Neural progenitor cell (in vitro differentiated cells): ENCODE results near the gene F11R. TPM values are rescaled to one million over a fixed set of nuclear protein-coding genes. Genes with fewer than 3 reads are reported as not detected.

Source experiments
- DNase-seq: peaks from one replicate; pipeline ENCODE4 v3.0.0-alpha.2; 2016; ENCODE audit warnings: low spot score
- H2AFZ ChIP-seq: fragments of 200-600 bp; sonication (generic); replicated peaks from 2 replicates; pipeline ENCODE4 v1.6.1; 2016; ENCODE audit warnings: antibody characterized with exemption
- H3F3A ChIP-seq: fragments of 200-600 bp; sonication (generic); 2 replicates; pipeline ENCODE4 v1.6.1; 2016; ENCODE audit warnings: antibody characterized with exemption, low read depth
- H3K27ac ChIP-seq: fragments of 200-600 bp; sonication (generic); 2 replicates; pipeline ENCODE4 v1.5.1; 2016; ENCODE audit warnings: mild to moderate bottlenecking
- H3K27me3 ChIP-seq: fragments of 200-600 bp; sonication (generic); 2 replicates; pipeline ENCODE4 v1.6.1; 2016; ENCODE audit warnings: mild to moderate bottlenecking, moderate library complexity
- H3K36me3 ChIP-seq: fragments of 200-600 bp; sonication (generic); 2 replicates; pipeline ENCODE4 v1.5.1; 2016
- H3K4me1 ChIP-seq: fragments of 200-600 bp; sonication (generic); 2 replicates; pipeline ENCODE4 v1.6.1; 2016; ENCODE audit warnings: mixed run types
- H3K4me2 ChIP-seq: fragments of 200-600 bp; sonication (generic); 2 replicates; pipeline ENCODE4 v1.6.1; 2016
- H3K4me3 ChIP-seq: fragments of 200-600 bp; sonication (generic); 2 replicates; pipeline ENCODE4 v1.5.1; 2016
- H3K79me2 ChIP-seq: fragments of 200-600 bp; sonication (generic); 2 replicates; pipeline ENCODE4 v1.6.1; 2016; ENCODE audit warnings: low read depth
- H3K9ac ChIP-seq: fragments of 200-600 bp; sonication (generic); 2 replicates; pipeline ENCODE4 v1.6.1; 2016
- H3K9me3 ChIP-seq: fragments of 200-600 bp; sonication (generic); 2 replicates; pipeline ENCODE4 v1.5.1; 2016; ENCODE audit warnings: low read depth
- H4K20me1 ChIP-seq: fragments of 200-600 bp; sonication (generic); 2 replicates; pipeline ENCODE4 v1.6.1; 2016; ENCODE audit warnings: low read depth
- H3K27ac Mint-ChIP-seq: 3 replicates; pipeline ENCODE4 v1.8.0; 2021; ENCODE audit warnings: mixed read lengths
- H3K27me3 Mint-ChIP-seq: 2 replicates; pipeline ENCODE4 v1.8.0; 2022; ENCODE audit warnings: low read depth, mild to moderate bottlenecking, inconsistent platforms, moderate library complexity, mixed read lengths; ENCODE audit not compliant: insufficient read depth
- H3K36me3 Mint-ChIP-seq: 3 replicates; pipeline ENCODE4 v1.8.0; 2021; ENCODE audit warnings: mixed read lengths
- H3K4me1 Mint-ChIP-seq: 3 replicates; pipeline ENCODE4 v1.8.0; 2021; ENCODE audit warnings: mixed read lengths
- H3K4me3 Mint-ChIP-seq: 3 replicates; pipeline ENCODE4 v1.8.0; 2021; ENCODE audit warnings: mild to moderate bottlenecking, moderate library complexity, mixed read lengths
- H3K9me3 Mint-ChIP-seq: 3 replicates; pipeline ENCODE4 v1.8.0; 2020; ENCODE audit warnings: mixed read lengths
- EZH2 ChIP-seq: fragments of 200-600 bp; sonication (generic); IDR thresholded peaks from 2 replicates; pipeline ENCODE4 v1.6.1; 2017; ENCODE audit warnings: antibody characterized with exemption, mild to moderate bottlenecking, moderate library complexity
- EZH2phosphoT487 ChIP-seq: fragments of 200-600 bp; sonication (generic); IDR thresholded peaks from 2 replicates; pipeline ENCODE4 v1.6.1; 2017; ENCODE audit warnings: antibody characterized with exemption
- total RNA-seq: library from RNA; depleted of rRNA; stranded (reverse); fragments of >200 nt; gene quantifications from 2 replicates; pipeline ENCODE4 v1.2.3, GENCODE V29; 2015; ENCODE audit warnings: low replicate concordance
- TF ChIP-seq, protein P1 (sequence below): fragments of 200-600 bp; sonication (generic); IDR thresholded peaks from 2 replicates; pipeline ENCODE4 v1.5.1; 2017; ENCODE audit warnings: antibody characterized with exemption, mild to moderate bottlenecking

The F11R gene
- total RNA-seq, 1 donor from 2014 or later, result 60.0 TPM

DNA sequence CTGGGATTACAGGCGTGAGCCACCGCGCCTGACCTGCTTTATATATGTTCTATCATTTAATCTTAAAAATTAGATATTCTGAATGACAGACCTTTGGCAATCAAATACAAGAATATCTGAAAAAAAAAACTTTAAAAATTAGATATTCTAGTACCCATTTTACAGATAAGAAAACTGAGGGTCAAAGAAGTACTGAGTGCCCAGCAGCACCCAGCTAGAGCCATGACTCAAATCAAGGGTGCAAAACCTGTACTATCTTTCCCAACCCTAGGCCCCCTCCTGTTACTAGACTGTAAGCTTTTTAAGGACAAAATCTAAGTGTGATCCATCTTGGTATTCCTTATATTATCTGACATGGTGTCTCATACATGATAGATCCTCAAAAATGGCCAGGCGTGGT lies 40.5 kb upstream of the F11R start:
- Histone ChIP-seq H3K9me3 (no peaks in the 10 kb centered on the region), H3K9ac (no peak overlapping the region), H2AFZ (no peak overlapping the region), H3K4me1 (no peaks in the 10 kb centered on the region), H3F3A (no peaks in the 10 kb centered on the region), H3K27me3 (peaks cover 10% of the 10 kb centered on the region), H3K79me2 (no peaks in the 10 kb centered on the region), H3K4me3 (no peak overlapping the region), H3K27ac (no peak overlapping the region), H3K4me2 (no peak overlapping the region), H3K36me3 (no peaks in the 10 kb centered on the region), H4K20me1 (no peaks in the 10 kb centered on the region)
- Mint-ChIP-seq H3K27ac (no peak overlapping the region), H3K36me3 (no peaks in the 10 kb centered on the region), H3K9me3 (no peaks in the 10 kb centered on the region), H3K4me1 (no peaks in the 10 kb centered on the region), H3K4me3 (peak overlapping the region; percentile 53), H3K27me3 (peaks cover 6% of the 10 kb centered on the region)
- DNase-seq, result no peak
- no peak for TF ChIP-seq EZH2phosphoT487
- TF ChIP-seq, protein P1, sequence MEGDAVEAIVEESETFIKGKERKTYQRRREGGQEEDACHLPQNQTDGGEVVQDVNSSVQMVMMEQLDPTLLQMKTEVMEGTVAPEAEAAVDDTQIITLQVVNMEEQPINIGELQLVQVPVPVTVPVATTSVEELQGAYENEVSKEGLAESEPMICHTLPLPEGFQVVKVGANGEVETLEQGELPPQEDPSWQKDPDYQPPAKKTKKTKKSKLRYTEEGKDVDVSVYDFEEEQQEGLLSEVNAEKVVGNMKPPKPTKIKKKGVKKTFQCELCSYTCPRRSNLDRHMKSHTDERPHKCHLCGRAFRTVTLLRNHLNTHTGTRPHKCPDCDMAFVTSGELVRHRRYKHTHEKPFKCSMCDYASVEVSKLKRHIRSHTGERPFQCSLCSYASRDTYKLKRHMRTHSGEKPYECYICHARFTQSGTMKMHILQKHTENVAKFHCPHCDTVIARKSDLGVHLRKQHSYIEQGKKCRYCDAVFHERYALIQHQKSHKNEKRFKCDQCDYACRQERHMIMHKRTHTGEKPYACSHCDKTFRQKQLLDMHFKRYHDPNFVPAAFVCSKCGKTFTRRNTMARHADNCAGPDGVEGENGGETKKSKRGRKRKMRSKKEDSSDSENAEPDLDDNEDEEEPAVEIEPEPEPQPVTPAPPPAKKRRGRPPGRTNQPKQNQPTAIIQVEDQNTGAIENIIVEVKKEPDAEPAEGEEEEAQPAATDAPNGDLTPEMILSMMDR, result no peak
- no peak for TF ChIP-seq EZH2

DNA sequence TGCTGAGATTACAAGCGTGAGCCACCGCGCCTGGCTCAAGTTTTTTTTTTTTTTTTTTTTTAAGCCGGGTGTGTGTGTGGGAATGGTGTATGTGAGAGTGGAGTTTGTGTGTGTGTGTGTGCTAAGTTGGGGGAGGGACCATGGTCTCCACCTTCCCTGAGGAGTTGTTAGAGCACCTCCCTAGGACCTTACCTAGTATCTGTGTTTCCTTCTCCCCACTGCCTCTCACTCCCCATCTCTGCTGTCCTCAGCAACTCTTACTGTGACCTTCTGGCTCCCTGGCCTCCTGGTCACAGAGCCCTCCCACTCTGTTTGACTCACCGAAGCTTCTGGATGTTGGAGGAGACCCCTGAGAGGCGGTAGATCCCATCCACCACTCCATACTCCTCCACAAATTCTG lies 38.3 kb upstream of the F11R start:
- Histone ChIP-seq H3K79me2 (no peaks in the 10 kb centered on the region), H3K9me3 (no peaks in the 10 kb centered on the region), H3K4me2 (no peak overlapping the region), H3K27ac (no peak overlapping the region), H3K36me3 (no peaks in the 10 kb centered on the region), H2AFZ (no peak overlapping the region), H4K20me1 (no peaks in the 10 kb centered on the region), H3K27me3 (peaks cover 8% of the 10 kb centered on the region), H3F3A (no peaks in the 10 kb centered on the region), H3K4me1 (no peaks in the 10 kb centered on the region), H3K4me3 (no peak overlapping the region), H3K9ac (no peak overlapping the region)
- Mint-ChIP-seq H3K36me3 (no peaks in the 10 kb centered on the region), H3K27me3 (peaks cover 6% of the 10 kb centered on the region), H3K9me3 (no peaks in the 10 kb centered on the region), H3K4me1 (no peaks in the 10 kb centered on the region), H3K4me3 (no peak overlapping the region), H3K27ac (no peak overlapping the region)
- DNase-seq, result no peak
- TF ChIP-seq EZH2phosphoT487 (no peak), EZH2 (no peak)
- TF ChIP-seq, protein P1, result no peak

DNA sequence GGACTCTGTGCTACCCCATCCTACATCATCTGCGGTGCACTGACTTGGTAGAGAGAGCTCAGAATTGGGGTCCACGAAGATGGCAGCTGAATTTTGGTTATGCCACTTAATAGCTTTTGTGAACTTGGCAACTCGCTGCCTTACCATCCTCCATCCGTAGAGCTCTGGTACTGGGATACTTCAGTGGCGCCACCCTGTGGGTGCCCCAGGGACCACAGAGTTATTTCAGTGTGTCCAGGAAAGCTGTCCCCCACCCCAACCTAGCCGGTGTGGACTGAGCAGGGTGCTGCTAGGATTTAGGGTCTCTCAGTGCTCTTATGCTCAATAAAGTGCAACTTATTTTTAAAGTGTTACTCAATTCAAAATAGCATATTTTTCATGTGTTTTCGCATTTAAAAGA lies 33.9 kb upstream of the F11R start:
- Histone ChIP-seq H3K27ac (no peak overlapping the region), H2AFZ (no peak overlapping the region), H3K4me2 (no peak overlapping the region), H3K27me3 (no peaks in the 10 kb centered on the region), H4K20me1 (no peaks in the 10 kb centered on the region), H3K4me1 (no peaks in the 10 kb centered on the region), H3K9ac (no peak overlapping the region), H3K9me3 (no peaks in the 10 kb centered on the region), H3K79me2 (no peaks in the 10 kb centered on the region), H3K36me3 (no peaks in the 10 kb centered on the region), H3F3A (no peaks in the 10 kb centered on the region), H3K4me3 (no peak overlapping the region)
- Mint-ChIP-seq H3K36me3 (no peaks in the 10 kb centered on the region), H3K27me3 (no peaks in the 10 kb centered on the region), H3K9me3 (peaks cover 2% of the 10 kb centered on the region), H3K4me3 (no peak overlapping the region), H3K4me1 (no peaks in the 10 kb centered on the region), H3K27ac (no peak overlapping the region)
- no peak for DNase-seq
- TF ChIP-seq, protein P1, result peak; percentile 24
- TF ChIP-seq EZH2phosphoT487 (no peak), EZH2 (no peak)

DNA sequence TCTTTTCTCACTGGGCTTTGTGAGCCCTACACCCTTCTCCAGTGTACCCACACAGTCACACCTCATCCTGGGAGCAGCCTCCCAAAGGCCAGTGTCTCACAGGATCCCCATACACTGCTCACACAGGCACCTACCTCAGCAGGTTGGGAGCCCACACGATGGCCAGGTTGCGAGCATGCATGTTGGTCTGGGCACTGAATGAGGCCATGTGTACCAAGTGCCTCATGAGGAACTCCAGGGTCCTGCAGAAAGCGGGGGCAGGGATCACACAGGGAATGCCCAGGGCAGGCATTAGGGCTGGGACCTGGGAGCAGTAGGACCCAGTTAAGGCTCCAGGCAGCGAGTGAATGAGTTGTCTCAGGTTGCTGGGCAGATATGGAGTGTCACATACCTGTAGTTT lies 33.3 kb upstream of the F11R start:
- Mint-ChIP-seq H3K36me3 (no peaks in the 10 kb centered on the region), H3K4me3 (no peak overlapping the region), H3K27ac (no peak overlapping the region), H3K4me1 (no peaks in the 10 kb centered on the region), H3K27me3 (no peaks in the 10 kb centered on the region), H3K9me3 (peaks cover 8% of the 10 kb centered on the region)
- no peaks in the 10 kb centered on the region for H3K9me3 ChIP-seq
- H3F3A ChIP-seq, result no peaks in the 10 kb centered on the region
- H3K4me3 ChIP-seq, result no peak overlapping the region
- H3K79me2 ChIP-seq, result no peaks in the 10 kb centered on the region
- no peak overlapping the region for H3K27ac ChIP-seq
- H3K4me2 ChIP-seq, result no peak overlapping the region
- H3K27me3 ChIP-seq, result no peaks in the 10 kb centered on the region
- no peak overlapping the region for H3K9ac ChIP-seq
- DNase-seq, result no peak
- H3K4me1 ChIP-seq, result no peaks in the 10 kb centered on the region
- no peak overlapping the region for H2AFZ ChIP-seq
- no peak for TF ChIP-seq EZH2
- TF ChIP-seq, protein P1, result no peak
- TF ChIP-seq EZH2phosphoT487, result no peak
- H4K20me1 ChIP-seq, result no peaks in the 10 kb centered on the region
- H3K36me3 ChIP-seq, result no peaks in the 10 kb centered on the region
